Sigmoid colon (tissue), 7 donors: ENCODE results near the gene NRG3. TPM values are rescaled to one million over a fixed set of nuclear protein-coding genes. Genes with fewer than 3 reads are reported as not detected.

ENCODE experiments used
- DNase-seq: peaks from one replicate; pipeline ENCODE4 v3.0.0-alpha.2; 2019
- H3K27ac ChIP-seq, 4 donors: fragments of 200-600 bp; sonication (generic); one replicate each; pipeline ENCODE4 v1.5.1; 2016 to 2019; ENCODE audit warnings: mild to moderate bottlenecking in 1 of 4
- H3K27me3 ChIP-seq, 3 donors: fragments of 200-600 bp; sonication (generic); one replicate each; pipeline ENCODE4 v1.5.1; 2019; ENCODE audit warnings: mild to moderate bottlenecking in 1 of 3
- H3K36me3 ChIP-seq, 4 donors: fragments of 200-600 bp; sonication (generic); one replicate each; pipeline ENCODE4 v1.5.1; 2016 to 2019
- H3K4me1 ChIP-seq, 4 donors: fragments of 200-600 bp; sonication (generic); one replicate each; pipeline ENCODE4 v1.5.1; 2017 to 2019
- H3K4me3 ChIP-seq, 4 donors: fragments of 200-600 bp; sonication (generic); one replicate each; pipeline ENCODE4 v1.5.1; 2017 to 2019; ENCODE audit warnings: mild to moderate bottlenecking in 2 of 4, moderate library complexity in 1 of 4
- H3K9me3 ChIP-seq, 4 donors: fragments of 200-600 bp in 3 of 4; sonication (generic) in 3 of 4; one replicate each; pipeline versions ENCODE4 v1.5.1 to v1.6.1; 2013 to 2019
- EP300 ChIP-seq, 4 donors: sonication (generic); formaldehyde crosslinking; IDR thresholded peaks; one replicate each; pipeline ENCODE4 v1.6.1; 2017; ENCODE audit warnings: antibody characterized with exemption in 4 of 4
- POLR2A ChIP-seq, 2 donors: fragments of 450-650 bp; IDR thresholded peaks; one replicate each; pipeline ENCODE4 v1.6.1; 2016; ENCODE audit warnings: antibody characterized with exemption in 2 of 2, mild to moderate bottlenecking in 2 of 2, moderate library complexity in 2 of 2
- POLR2AphosphoS5 ChIP-seq, 4 donors: sonication (generic); formaldehyde crosslinking; IDR thresholded peaks; one replicate each; pipeline ENCODE4 v1.6.1; 2017; ENCODE audit warnings: antibody characterized with exemption in 4 of 4
- WGBS, 2 donors: extraction: QIAGEN DNeasy Blood & Tissue Kit; methylation state at CpG; one replicate each; pipeline ENCODE4 v1.1.7; 2013; 5-methylcytosine and 5-hydroxymethylcytosine counted together
- intact Hi-C: fragments of 100-400 bp; cut with DNase I; formaldehyde crosslinking; loops from one replicate; pipeline ENCODE4 v1.15.1; 2023
- polyA plus RNA-seq, 3 donors: library from polyadenylated mRNA; stranded (reverse); fragments of 200-250 nt; gene quantifications; one replicate each; pipeline ENCODE4 v1.2.3, GENCODE V29; 2013
- total RNA-seq, 4 donors: library from RNA; depleted of rRNA; stranded (reverse); fragments of >200 nt; gene quantifications; one replicate each; pipeline ENCODE4 v1.1.0, GENCODE V29; 2016
- TF ChIP-seq, protein P1 (sequence below), 4 experiments: fragments of 450-650 bp in 3 of 4; fragments of 200-600 bp in 1 of 4; IDR thresholded peaks; one replicate each; pipeline ENCODE4 v1.5.1; 2016 to 2019; ENCODE audit warnings: antibody characterized with exemption in 4 of 4, mild to moderate bottlenecking in 3 of 4, moderate library complexity in 2 of 4
- donor health status: healthy with polysubstance abuse.
- donor health status: Bipolar disorder and iron deficiency.
- donor health status: healthy.

NRG3 gene
- total and polyA plus RNA-seq, 7 donors = 0.17 to 2.2 (median 0.82) TPM; not detected in 2

DNA sequence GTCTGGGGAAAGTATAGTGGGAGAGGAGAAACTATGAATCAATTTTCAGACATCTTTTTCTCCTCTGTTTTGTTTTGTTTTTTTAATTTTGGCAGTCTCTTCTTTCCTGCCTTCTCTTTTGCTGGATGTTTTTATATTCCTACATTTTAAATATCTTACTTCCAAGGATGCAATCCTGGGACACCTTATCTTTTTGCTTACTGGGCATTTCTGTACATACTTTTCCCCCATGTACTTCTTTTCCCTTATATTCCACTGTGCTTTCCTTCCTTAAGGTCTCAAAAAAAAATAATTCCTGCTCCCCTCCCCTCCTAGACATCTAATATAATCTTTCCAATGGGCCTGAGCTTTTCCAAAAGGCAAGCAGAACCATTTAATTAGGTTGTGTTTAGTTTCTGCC lies 701.1 kb downstream of the NRG3 start:
- TF ChIP-seq, protein P1, sequence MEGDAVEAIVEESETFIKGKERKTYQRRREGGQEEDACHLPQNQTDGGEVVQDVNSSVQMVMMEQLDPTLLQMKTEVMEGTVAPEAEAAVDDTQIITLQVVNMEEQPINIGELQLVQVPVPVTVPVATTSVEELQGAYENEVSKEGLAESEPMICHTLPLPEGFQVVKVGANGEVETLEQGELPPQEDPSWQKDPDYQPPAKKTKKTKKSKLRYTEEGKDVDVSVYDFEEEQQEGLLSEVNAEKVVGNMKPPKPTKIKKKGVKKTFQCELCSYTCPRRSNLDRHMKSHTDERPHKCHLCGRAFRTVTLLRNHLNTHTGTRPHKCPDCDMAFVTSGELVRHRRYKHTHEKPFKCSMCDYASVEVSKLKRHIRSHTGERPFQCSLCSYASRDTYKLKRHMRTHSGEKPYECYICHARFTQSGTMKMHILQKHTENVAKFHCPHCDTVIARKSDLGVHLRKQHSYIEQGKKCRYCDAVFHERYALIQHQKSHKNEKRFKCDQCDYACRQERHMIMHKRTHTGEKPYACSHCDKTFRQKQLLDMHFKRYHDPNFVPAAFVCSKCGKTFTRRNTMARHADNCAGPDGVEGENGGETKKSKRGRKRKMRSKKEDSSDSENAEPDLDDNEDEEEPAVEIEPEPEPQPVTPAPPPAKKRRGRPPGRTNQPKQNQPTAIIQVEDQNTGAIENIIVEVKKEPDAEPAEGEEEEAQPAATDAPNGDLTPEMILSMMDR (IDR thresholded peaks at IDR 0.05) = no peak
- TF ChIP-seq POLR2AphosphoS5 (IDR thresholded peaks at IDR 0.05) (no peak), EP300 (IDR thresholded peaks at IDR 0.05) (no peak), POLR2A (IDR thresholded peaks at IDR 0.05) (no peak)
- H3K4me1 ChIP-seq = no peaks in the 10 kb centered on the region
- no peak overlapping the region for H3K27ac ChIP-seq
- H3K27me3 ChIP-seq = no peaks in the 10 kb centered on the region
- H3K36me3 ChIP-seq = no peaks in the 10 kb centered on the region
- H3K4me3 ChIP-seq = no peak overlapping the region
- intact Hi-C loops = no loop called here
- H3K9me3 ChIP-seq = no peaks in the 10 kb centered on the region
- DNase-seq = no peak

DNA sequence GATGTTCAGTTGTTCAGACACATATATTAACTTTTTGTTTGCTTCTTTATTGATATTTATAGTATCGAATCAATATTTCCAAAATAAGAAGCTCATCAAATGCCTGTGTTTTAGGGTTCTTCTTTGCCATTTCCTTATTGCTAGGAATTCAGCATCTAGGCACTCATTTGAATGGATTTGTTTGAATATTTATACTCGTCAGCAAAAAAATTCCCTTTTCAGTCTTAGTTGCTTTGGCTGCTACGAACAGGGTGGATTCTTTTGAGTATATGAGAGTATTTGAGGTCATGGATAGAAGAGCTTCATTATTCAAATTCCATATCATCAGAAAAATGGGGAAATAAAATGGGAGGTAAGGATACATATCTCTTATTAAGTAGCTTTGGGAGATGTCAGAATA lies 706.9 kb downstream of the NRG3 start:
- Histone ChIP-seq H3K4me1 (no peaks in the 10 kb centered on the region), H3K27ac (no peak overlapping the region), H3K4me3 (no peak overlapping the region), H3K36me3 (no peaks in the 10 kb centered on the region), H3K9me3 (no peaks in the 10 kb centered on the region), H3K27me3 (no peaks in the 10 kb centered on the region)
- intact Hi-C loops = no loop called here
- TF ChIP-seq, protein P1 (IDR thresholded peaks at IDR 0.05) = no peak
- TF ChIP-seq POLR2A (IDR thresholded peaks at IDR 0.05) (no peak), POLR2AphosphoS5 (IDR thresholded peaks at IDR 0.05) (no peak), EP300 (IDR thresholded peaks at IDR 0.05) (no peak)
- DNase-seq = no peak
- WGBS, 2 donors = 75 to 83% methylated on average over 3 of the region's 3 CpGs

DNA sequence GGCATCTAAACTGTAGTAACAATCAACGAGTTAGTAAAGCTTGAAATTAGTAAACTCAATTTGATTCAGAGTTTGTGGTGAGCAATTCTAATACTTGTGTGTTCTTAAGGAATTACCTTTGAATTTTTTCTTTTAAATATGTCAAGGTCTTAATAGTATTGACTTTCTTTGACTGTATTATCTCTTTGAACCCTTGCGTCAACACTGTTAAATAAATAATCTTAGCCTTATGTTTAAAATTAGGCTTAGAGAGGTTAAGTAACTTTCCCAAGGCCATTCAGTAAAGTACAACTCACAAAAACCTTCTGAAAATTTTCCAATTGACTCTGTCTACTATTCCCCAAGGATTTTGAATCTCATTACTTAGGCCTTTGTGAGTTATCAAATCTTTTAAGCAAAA lies 716.4 kb downstream of the NRG3 start:
- no peaks in the 10 kb centered on the region for H3K36me3 ChIP-seq
- no peak overlapping the region for H3K27ac ChIP-seq
- no peak overlapping the region for H3K4me3 ChIP-seq

DNA sequence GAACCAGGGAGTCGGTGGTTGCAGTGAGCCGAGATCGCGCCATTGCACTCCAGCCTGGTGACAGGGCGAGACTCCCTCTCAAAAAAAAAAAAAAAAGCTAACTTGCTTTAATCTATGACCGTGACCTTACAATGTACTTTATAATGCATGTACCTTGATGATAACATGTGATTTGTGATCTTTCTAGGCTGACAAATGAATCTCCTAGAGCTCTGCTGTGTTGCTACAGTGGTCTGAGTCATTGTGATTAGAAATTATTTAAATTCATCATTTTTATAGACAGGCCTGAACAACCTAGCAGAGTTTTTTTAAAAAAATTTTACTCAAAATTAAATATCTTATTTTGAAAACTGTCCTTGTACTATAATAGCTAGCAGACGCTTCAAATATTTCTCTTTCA lies 722.8 kb downstream of the NRG3 start:
- Histone ChIP-seq H3K27me3 (no peaks in the 10 kb centered on the region), H3K36me3 (no peaks in the 10 kb centered on the region), H3K4me3 (no peak overlapping the region), H3K9me3 (no peaks in the 10 kb centered on the region), H3K4me1 (no peaks in the 10 kb centered on the region), H3K27ac (no peak overlapping the region)
- TF ChIP-seq POLR2AphosphoS5 (IDR thresholded peaks at IDR 0.05) (no peak), POLR2A (IDR thresholded peaks at IDR 0.05) (no peak), EP300 (IDR thresholded peaks at IDR 0.05) (no peak)
- TF ChIP-seq, protein P1 (IDR thresholded peaks at IDR 0.05) = no peak
- intact Hi-C loops = no loop called here
- no peak for DNase-seq
- WGBS, 2 donors = 87 to 92% methylated on average over 7 of the region's 7 CpGs

More for the DNA sequence above, 716.4 kb downstream of the NRG3 start:
- no peak for DNase-seq
- 38 to 69% methylated on average over 2 of the region's 2 CpGs for WGBS, 2 donors
- intact Hi-C loops = no loop called here
- TF ChIP-seq POLR2A (IDR thresholded peaks at IDR 0.05) (no peak), EP300 (IDR thresholded peaks at IDR 0.05) (no peak), POLR2AphosphoS5 (IDR thresholded peaks at IDR 0.05) (no peak)
- TF ChIP-seq, protein P1 (IDR thresholded peaks at IDR 0.05) = no peak
- Histone ChIP-seq H3K4me1 (no peaks in the 10 kb centered on the region), H3K27me3 (no peaks in the 10 kb centered on the region), H3K9me3 (peaks cover 0 to 2% (median 0%) of the 10 kb centered on the region in 4 donors)

DNA sequence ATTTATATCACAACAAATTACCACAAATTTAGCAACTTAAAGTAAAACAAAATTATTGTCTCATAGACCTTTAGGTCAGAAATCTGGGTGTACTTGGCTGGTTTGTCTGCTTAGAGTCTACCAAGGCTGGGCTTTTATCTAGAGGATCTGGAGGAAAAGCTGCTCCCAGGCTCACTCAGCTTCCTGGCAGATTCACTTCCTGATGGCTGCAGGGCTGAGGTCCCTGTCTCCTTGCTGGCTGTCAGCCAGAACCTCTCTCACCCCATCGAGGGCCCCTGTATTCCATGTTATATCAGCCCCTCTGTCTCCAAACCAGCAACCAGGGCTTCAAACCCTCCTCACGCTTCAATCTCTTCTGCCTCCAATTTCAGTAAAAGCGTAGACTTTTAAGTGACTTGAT lies 734.9 kb downstream of the NRG3 start:
- Histone ChIP-seq H3K36me3 (no peaks in the 10 kb centered on the region), H3K4me1 (no peaks in the 10 kb centered on the region), H3K4me3 (no peak overlapping the region), H3K9me3 (no peaks in the 10 kb centered on the region), H3K27ac (no peak overlapping the region), H3K27me3 (no peaks in the 10 kb centered on the region)
- 70 to 74% methylated on average over 3 of the region's 3 CpGs for WGBS, 2 donors
- DNase-seq = no peak
- intact Hi-C loops = no loop called here
- TF ChIP-seq, protein P1 (IDR thresholded peaks at IDR 0.05) = no peak
- TF ChIP-seq POLR2AphosphoS5 (IDR thresholded peaks at IDR 0.05) (no peak), EP300 (IDR thresholded peaks at IDR 0.05) (no peak), POLR2A (IDR thresholded peaks at IDR 0.05) (no peak)
